Measurements from ENCODE around the gene CRYGB. TPM values are rescaled to one million over a fixed set of nuclear protein-coding genes. Genes with fewer than 3 reads are reported as not detected.
"Not testable (repeated sequence)": the region's sequence is repeated elsewhere in the genome, so short reads cannot be mapped to it uniquely, and the experiment has no call there.

The CRYGB gene
- total RNA-seq, 1 experiment from 2014 or later = not detected

DNA sequence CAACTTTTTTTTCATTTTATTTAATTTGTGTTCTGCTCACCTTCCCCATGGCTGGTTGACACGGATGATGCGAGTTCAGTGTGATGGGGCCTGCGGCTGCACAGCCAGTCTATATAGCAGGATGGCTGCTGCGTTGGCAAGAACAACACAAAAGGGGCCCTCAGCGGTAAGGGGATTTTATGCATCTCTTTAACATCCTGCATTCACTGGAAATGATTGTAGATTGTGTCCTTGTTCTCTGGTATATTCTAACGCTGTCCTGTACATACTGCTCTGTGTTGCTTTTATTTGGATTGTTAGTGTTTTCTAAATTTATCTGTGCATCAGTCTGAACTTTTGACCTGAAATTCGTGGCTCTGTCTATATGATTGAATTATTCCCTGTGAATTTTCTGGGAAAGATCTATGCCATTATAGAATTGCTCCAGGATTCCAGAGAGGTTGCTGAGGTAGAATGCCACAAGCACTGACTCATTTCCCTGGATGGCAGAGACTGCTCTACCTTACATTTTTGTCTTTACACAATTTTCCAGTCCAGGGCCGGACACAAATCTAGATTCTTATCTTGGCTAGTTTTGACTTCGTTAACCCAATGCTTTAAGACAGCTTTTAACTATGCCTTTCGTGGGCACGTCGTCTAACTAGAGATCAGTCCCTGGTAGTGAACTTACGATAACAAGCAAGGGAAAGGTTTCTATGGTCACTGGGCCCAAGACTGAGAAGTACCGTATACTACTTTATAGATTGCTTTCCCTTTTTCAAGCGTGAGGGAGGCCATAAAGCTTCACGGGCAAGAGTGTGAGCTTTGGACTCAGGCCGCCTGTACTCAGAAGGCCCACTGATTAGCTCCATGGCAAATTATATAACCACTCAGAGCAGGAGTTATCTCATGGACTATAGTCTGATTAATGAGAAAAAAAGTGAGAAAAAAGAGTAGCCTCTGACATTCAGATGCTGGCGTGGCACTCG, 15.9 kb downstream of the CRYGB start, which contains the start of gene CRYGC:
CRYGC (minus strand) TSS at position 85 of the 968 bp plus-strand sequence; CDS start at position 49, 36 bp downstream.
- H3K9me3 Mint-ChIP-seq (ENCODE audit: unreplicated experiment) = no peaks in the 10 kb centered on the region

GRCh38 chr2:208128136-208128535, 17.8 kb downstream of the CRYGB start:
- CTCF ChIA-PET = interaction anchor here (1.4 kb wide), 1 partner anchor 26 kb away, joined by 5 read pairs; no protein-coding TSS in a partner anchor
- TF ChIP-seq, protein P1, sequence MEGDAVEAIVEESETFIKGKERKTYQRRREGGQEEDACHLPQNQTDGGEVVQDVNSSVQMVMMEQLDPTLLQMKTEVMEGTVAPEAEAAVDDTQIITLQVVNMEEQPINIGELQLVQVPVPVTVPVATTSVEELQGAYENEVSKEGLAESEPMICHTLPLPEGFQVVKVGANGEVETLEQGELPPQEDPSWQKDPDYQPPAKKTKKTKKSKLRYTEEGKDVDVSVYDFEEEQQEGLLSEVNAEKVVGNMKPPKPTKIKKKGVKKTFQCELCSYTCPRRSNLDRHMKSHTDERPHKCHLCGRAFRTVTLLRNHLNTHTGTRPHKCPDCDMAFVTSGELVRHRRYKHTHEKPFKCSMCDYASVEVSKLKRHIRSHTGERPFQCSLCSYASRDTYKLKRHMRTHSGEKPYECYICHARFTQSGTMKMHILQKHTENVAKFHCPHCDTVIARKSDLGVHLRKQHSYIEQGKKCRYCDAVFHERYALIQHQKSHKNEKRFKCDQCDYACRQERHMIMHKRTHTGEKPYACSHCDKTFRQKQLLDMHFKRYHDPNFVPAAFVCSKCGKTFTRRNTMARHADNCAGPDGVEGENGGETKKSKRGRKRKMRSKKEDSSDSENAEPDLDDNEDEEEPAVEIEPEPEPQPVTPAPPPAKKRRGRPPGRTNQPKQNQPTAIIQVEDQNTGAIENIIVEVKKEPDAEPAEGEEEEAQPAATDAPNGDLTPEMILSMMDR (IDR thresholded peaks at IDR 0.05; ENCODE audit: unreplicated experiment) = no peak
- Mint-ChIP-seq H3K36me3 (ENCODE audit: insufficient read depth, unreplicated experiment) (no peaks in the 10 kb centered on the region), H3K9me3 (ENCODE audit: unreplicated experiment) (no peaks in the 10 kb centered on the region), H3K4me3 (ENCODE audit: unreplicated experiment) (no peak overlapping the region), H3K4me1 (ENCODE audit: insufficient read depth, unreplicated experiment) (peaks cover 16% of the 10 kb centered on the region), H3K27me3 (ENCODE audit: insufficient read depth, unreplicated experiment) (no peaks in the 10 kb centered on the region), H3K27ac (ENCODE audit: low read depth, unreplicated experiment) (no peak overlapping the region)
- no peak for DNase-seq (ENCODE audit: unreplicated experiment)
- BruUV-seq (replicated peaks) = no TSS peak
- POLR2A ChIA-PET = interaction anchor here (1.1 kb wide), 1 partner anchor 125 kb away, joined by 3 read pairs; no protein-coding TSS in a partner anchor
- intact Hi-C loops (cut with micrococcal nuclease) = no loop called here

More for the DNA sequence above, 15.9 kb downstream of the CRYGB start, which contains the start of gene CRYGC:
- no peaks in the 10 kb centered on the region for H3K36me3 Mint-ChIP-seq (ENCODE audit: insufficient read depth, unreplicated experiment)
- POLR2A ChIA-PET = interaction anchor here (0.7 kb wide), 1 partner anchor 1800 kb away, joined by 3 read pairs; no protein-coding TSS in a partner anchor
- no peak within 1 kb of the TSS for H3K4me3 Mint-ChIP-seq (ENCODE audit: unreplicated experiment)
- intact Hi-C loops (cut with micrococcal nuclease) = no loop called here
- peak; percentile 51 for DNase-seq (ENCODE audit: unreplicated experiment)
- H3K27me3 Mint-ChIP-seq (ENCODE audit: insufficient read depth, unreplicated experiment) = no peaks in the 10 kb centered on the region
- peak within 1 kb of the TSS; percentile 22 for H3K27ac Mint-ChIP-seq (ENCODE audit: low read depth, unreplicated experiment)
- no TSS peak for BruUV-seq (replicated peaks)
- peaks cover 16% of the 10 kb centered on the region for H3K4me1 Mint-ChIP-seq (ENCODE audit: insufficient read depth, unreplicated experiment)
- CTCF ChIA-PET = interaction anchor here (0.8 to 2.1 kb wide), 2 partner anchors 12 to 45 kb away, joined by 5 to 9 read pairs; no protein-coding TSS in a partner anchor
- TF ChIP-seq, protein P1 (IDR thresholded peaks at IDR 0.05; ENCODE audit: unreplicated experiment) = no peak

GRCh38 chr2:208127090-208127489, 18.9 kb downstream of the CRYGB start:
- no peak overlapping the region for H3K4me3 Mint-ChIP-seq (ENCODE audit: unreplicated experiment)
- BruUV-seq (replicated peaks) = no TSS peak
- no peaks in the 10 kb centered on the region for H3K27me3 Mint-ChIP-seq (ENCODE audit: insufficient read depth, unreplicated experiment)
- CTCF ChIA-PET = interaction anchor here (0.6 to 1.4 kb wide), 2 partner anchors 25 to 27 kb away, joined by 4 to 5 read pairs; no protein-coding TSS in a partner anchor
- DNase-seq (ENCODE audit: unreplicated experiment) = no peak
- H3K36me3 Mint-ChIP-seq (ENCODE audit: insufficient read depth, unreplicated experiment) = no peaks in the 10 kb centered on the region
- peaks cover 16% of the 10 kb centered on the region for H3K4me1 Mint-ChIP-seq (ENCODE audit: insufficient read depth, unreplicated experiment)
- no peaks in the 10 kb centered on the region for H3K9me3 Mint-ChIP-seq (ENCODE audit: unreplicated experiment)
- intact Hi-C loops (cut with micrococcal nuclease) = no loop called here
- POLR2A ChIA-PET = interaction anchor here (1.1 kb wide), 1 partner anchor 126 kb away, joined by 3 read pairs; no protein-coding TSS in a partner anchor
- TF ChIP-seq, protein P1 (IDR thresholded peaks at IDR 0.05; ENCODE audit: unreplicated experiment) = no peak
- no peak overlapping the region for H3K27ac Mint-ChIP-seq (ENCODE audit: low read depth, unreplicated experiment)

- BruUV-seq (replicated peaks) = no TSS peak
- no peaks in the 10 kb centered on the region for H3K36me3 Mint-ChIP-seq (ENCODE audit: insufficient read depth, unreplicated experiment)
- TF ChIP-seq, protein P1 (IDR thresholded peaks at IDR 0.05; ENCODE audit: unreplicated experiment) = no peak
- ChIA-PET POLR2A (no interaction called here), CTCF (interaction anchor here (1.1 to 1.6 kb wide), 3 partner anchors 17 to 379 kb away, joined by 3 to 7 read pairs (median 4); no protein-coding TSS in a partner anchor)
- intact Hi-C loops (cut with micrococcal nuclease) = no loop called here
- H3K9me3 Mint-ChIP-seq (ENCODE audit: unreplicated experiment) = no peaks in the 10 kb centered on the region
- DNase-seq (ENCODE audit: unreplicated experiment) = no peak
- H3K4me3 Mint-ChIP-seq (ENCODE audit: unreplicated experiment) = no peak overlapping the region
- H3K27ac Mint-ChIP-seq (ENCODE audit: low read depth, unreplicated experiment) = no peak overlapping the region
- H3K4me1 Mint-ChIP-seq (ENCODE audit: insufficient read depth, unreplicated experiment) = peaks cover 6% of the 10 kb centered on the region
- no peaks in the 10 kb centered on the region for H3K27me3 Mint-ChIP-seq (ENCODE audit: insufficient read depth, unreplicated experiment)
Observed at GRCh38 chr2:208125251-208125650, 20.7 kb downstream of the CRYGB start.

DNA sequence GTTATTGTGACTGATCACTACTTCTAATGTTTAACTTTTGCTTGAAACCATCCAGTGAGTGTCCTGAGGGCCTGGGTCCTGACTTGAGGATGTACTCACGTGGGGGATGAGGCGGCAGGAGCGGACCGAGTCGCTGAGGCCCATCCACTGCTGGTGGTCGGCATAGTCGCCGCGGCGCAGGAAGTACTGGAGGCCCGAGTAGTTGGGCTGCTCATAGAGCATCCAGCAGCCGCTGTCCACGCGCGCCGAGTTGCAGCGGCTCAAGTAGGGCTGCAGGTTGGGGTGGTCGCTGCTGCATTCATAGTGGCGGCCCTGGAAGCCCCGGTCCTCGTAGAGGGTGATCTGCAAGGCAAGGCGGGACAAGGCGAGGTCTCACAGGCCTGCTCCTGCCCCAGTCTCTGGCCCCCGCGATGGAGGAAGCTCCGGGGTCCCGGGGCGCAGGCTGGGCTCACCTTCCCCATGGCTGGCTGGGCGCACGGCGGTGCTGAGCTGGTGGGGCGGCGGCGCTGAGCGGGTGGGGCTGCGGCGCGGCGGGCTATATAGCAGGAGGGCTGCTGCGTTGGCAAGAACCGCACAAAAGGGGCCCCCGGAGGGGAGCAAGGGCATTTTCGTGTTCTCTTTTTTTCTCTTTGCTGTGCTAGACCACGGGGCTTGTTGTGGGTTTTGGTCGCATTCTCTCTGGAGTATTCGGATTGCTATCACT, 21.8 kb downstream of the CRYGB start, which contains the start of gene CRYGD:
CRYGD (minus strand) TSS at position 512 of the 703 bp plus-strand sequence; CDS start at position 461, 51 bp downstream.
- H3K4me3 Mint-ChIP-seq (ENCODE audit: unreplicated experiment); H3K36me3 Mint-ChIP-seq (ENCODE audit: insufficient read depth, unreplicated experiment); DNase-seq (ENCODE audit: unreplicated experiment); H3K27me3 Mint-ChIP-seq (ENCODE audit: insufficient read depth, unreplicated experiment); H3K27ac Mint-ChIP-seq (ENCODE audit: low read depth, unreplicated experiment); H3K4me1 Mint-ChIP-seq (ENCODE audit: insufficient read depth, unreplicated experiment); H3K9me3 Mint-ChIP-seq (ENCODE audit: unreplicated experiment); intact Hi-C loops (cut with micrococcal nuclease); POLR2A ChIA-PET; BruUV-seq (replicated peaks): not testable (repeated sequence)
- CTCF ChIA-PET = interaction anchor here (1.6 kb wide), 1 partner anchor 23 kb away, joined by 7 read pairs; no protein-coding TSS in a partner anchor

All from MCF 10A (cell line).